ENCODE data around the gene GZMB.

GRCh38 chr14:24669651-24670050 is 35.7 kb upstream of the GZMB start:
- TF ChIP-seq POLR2A (IDR thresholded peaks at IDR 0.05) (no peak), POLR2AphosphoS5 (IDR thresholded peaks at IDR 0.05) (no peak)
- TF ChIP-seq, protein P1, sequence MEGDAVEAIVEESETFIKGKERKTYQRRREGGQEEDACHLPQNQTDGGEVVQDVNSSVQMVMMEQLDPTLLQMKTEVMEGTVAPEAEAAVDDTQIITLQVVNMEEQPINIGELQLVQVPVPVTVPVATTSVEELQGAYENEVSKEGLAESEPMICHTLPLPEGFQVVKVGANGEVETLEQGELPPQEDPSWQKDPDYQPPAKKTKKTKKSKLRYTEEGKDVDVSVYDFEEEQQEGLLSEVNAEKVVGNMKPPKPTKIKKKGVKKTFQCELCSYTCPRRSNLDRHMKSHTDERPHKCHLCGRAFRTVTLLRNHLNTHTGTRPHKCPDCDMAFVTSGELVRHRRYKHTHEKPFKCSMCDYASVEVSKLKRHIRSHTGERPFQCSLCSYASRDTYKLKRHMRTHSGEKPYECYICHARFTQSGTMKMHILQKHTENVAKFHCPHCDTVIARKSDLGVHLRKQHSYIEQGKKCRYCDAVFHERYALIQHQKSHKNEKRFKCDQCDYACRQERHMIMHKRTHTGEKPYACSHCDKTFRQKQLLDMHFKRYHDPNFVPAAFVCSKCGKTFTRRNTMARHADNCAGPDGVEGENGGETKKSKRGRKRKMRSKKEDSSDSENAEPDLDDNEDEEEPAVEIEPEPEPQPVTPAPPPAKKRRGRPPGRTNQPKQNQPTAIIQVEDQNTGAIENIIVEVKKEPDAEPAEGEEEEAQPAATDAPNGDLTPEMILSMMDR (IDR thresholded peaks at IDR 0.05) = no peak
